ENCODE data around the gene WWOX. TPM values are rescaled to one million over a fixed set of nuclear protein-coding genes. Genes with fewer than 3 reads are reported as not detected.

WWOX gene
- total RNA-seq, 1 donor, result 8.2 TPM

- DNase-seq (ENCODE audit: low read depth), result no peak
- no peak for TF ChIP-seq CTCF (IDR thresholded peaks at IDR 0.05; ENCODE audit: insufficient read depth, low read depth, low read length)
- H3K4me3 ChIP-seq (ENCODE audit: low read depth, low read length), result no peak overlapping the region
Measured at GRCh38 chr16:79175286-79176057, 1076.0 kb downstream of the WWOX start.

DNA sequence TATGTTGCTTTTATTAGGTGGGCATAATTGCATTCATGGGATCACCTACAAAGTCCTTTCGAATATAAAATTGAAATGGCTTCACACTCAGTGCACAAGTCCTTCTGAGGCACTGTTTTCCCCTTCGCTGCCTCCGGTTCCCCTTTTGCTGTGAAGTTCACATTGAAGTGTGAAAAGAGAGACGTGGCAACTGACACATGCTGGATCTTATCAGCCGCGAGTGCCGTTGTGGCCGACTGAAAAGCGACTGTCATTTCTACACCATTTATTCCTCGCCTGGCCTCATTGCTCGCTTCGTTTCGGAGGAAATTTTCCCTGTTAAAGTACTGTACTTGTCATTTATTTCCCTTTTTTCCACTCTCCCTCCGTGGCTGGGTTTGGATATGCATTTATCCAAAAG, 1077.6 kb downstream of the WWOX start:
- H3K4me3 ChIP-seq (ENCODE audit: low read depth, low read length), result no peak overlapping the region
- no peak for TF ChIP-seq CTCF (IDR thresholded peaks at IDR 0.05; ENCODE audit: insufficient read depth, low read depth, low read length)

GRCh38 chr16:79181419-79181818, 1082.0 kb downstream of the WWOX start:
- H3K4me3 ChIP-seq (ENCODE audit: low read depth, low read length), result no peak overlapping the region
- peak; percentile 14 for DNase-seq (ENCODE audit: low read depth)
- no peak for TF ChIP-seq CTCF (IDR thresholded peaks at IDR 0.05; ENCODE audit: insufficient read depth, low read depth, low read length)

More for the DNA sequence above, 1077.6 kb downstream of the WWOX start:
- no peak for DNase-seq (ENCODE audit: low read depth)

GRCh38 chr16:79182616-79183015, 1083.2 kb downstream of the WWOX start:
- TF ChIP-seq CTCF (IDR thresholded peaks at IDR 0.05; ENCODE audit: insufficient read depth, low read depth, low read length), result no peak

DNA sequence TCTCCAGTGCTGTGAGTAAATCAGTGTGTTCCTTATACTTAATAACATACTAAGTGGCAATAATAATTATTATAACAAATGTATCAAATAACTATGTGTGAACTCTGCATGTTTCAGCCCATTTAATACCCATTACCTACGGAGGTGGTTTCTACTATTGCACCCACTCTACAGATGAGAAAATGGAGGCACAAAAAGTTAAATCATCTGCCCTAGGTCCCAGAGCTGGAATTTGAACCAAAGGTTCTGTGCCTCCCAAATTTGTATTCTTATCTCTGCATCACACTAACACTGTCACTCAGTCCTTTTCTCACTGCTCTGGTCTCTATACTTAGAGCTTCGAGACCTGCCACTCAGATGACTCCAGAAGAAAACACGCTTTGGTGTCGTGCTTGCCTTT, 1084.1 kb downstream of the WWOX start:
- no peak for TF ChIP-seq CTCF (IDR thresholded peaks at IDR 0.05; ENCODE audit: insufficient read depth, low read depth, low read length)
- no peak overlapping the region for H3K4me3 ChIP-seq (ENCODE audit: low read depth, low read length)
- no peak for DNase-seq (ENCODE audit: low read depth)

More at GRCh38 chr16:79182616-79183015, 1083.2 kb downstream of the WWOX start:
- no peak overlapping the region for H3K4me3 ChIP-seq (ENCODE audit: low read depth, low read length)
- DNase-seq (ENCODE audit: low read depth), result peak; percentile 42

DNA sequence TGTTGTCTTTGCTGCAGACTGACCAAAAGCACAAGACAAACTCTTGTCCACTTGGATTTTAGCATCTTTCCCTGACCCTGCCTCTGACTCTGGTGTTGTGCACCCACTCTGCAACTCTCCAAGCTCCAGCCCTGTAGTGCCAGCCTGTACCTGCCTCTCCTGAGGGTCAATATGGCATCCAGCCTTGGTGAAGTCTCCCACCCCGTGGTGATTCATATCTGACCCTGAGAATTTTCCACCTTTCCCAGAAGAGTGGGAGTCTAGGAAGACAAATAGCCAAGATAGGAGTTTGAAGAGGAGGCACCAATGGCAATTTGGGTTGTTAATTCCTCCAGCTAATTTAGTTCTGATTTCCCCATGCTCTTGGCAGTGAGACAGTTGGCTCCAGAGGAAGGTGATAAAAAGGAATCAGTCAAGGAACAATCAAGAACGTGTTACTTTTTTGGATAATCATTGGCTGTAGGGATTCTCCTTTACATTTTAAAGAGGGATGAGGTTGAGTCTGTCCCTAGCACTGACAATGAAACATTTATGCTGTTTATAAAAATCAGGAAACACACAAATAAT, 1085.1 kb downstream of the WWOX start:
- no peak for DNase-seq (ENCODE audit: low read depth)
- no peak overlapping the region for H3K4me3 ChIP-seq (ENCODE audit: low read depth, low read length)
- TF ChIP-seq CTCF (IDR thresholded peaks at IDR 0.05; ENCODE audit: insufficient read depth, low read depth, low read length), result no peak
